ENCODE data around the gene TMEM125.

Gene TMEM125

GRCh38 chr1:43266881-43267280, 2.9 kb upstream of the TMEM125 start:
- no peak overlapping the region for H3K27ac ChIP-seq (ENCODE audit: low read depth, low read length, severe bottlenecking)
- 67 to 100% methylated on average over 1 of the region's 1 CpG for WGBS, 2 experiments (ENCODE audit: insufficient coverage in 2 of 2)
- peaks cover 15% of the 10 kb centered on the region for H3K4me1 ChIP-seq (ENCODE audit: control insufficient read depth, insufficient read depth, low read length, poor library complexity, severe bottlenecking)
- H3K36me3 ChIP-seq (ENCODE audit: control insufficient read depth, insufficient read depth, low read length) = no peaks in the 10 kb centered on the region
- H3K9me3 ChIP-seq (ENCODE audit: control insufficient read depth, low read length) = peaks cover 20% of the 10 kb centered on the region
- H3K4me3 ChIP-seq (ENCODE audit: extremely low read depth, insufficient read depth, low read length, poor library complexity, severe bottlenecking) = no peak overlapping the region

- Histone ChIP-seq H3K27ac (ENCODE audit: low read depth, low read length, severe bottlenecking) (no peak overlapping the region), H3K9me3 (ENCODE audit: control insufficient read depth, low read length) (peaks cover 18% of the 10 kb centered on the region), H3K36me3 (ENCODE audit: control insufficient read depth, insufficient read depth, low read length) (no peaks in the 10 kb centered on the region), H3K4me1 (ENCODE audit: control insufficient read depth, insufficient read depth, low read length, poor library complexity, severe bottlenecking) (peaks cover 15% of the 10 kb centered on the region), H3K4me3 (ENCODE audit: extremely low read depth, insufficient read depth, low read length, poor library complexity, severe bottlenecking) (no peak overlapping the region)
- 81 to 92% methylated on average over 8 to 9 of the region's 9 CpGs for WGBS, 2 experiments (ENCODE audit: insufficient coverage in 2 of 2)
These were observed 2.4 kb upstream of the TMEM125 start for GRCh38 chr1:43267291-43267805.

- Histone ChIP-seq H3K36me3 (ENCODE audit: control insufficient read depth, insufficient read depth, low read length) (no peaks in the 10 kb centered on the region), H3K4me1 (ENCODE audit: control insufficient read depth, insufficient read depth, low read length, poor library complexity, severe bottlenecking) (peaks cover 15% of the 10 kb centered on the region), H3K27ac (ENCODE audit: low read depth, low read length, severe bottlenecking) (no peak overlapping the region), H3K4me3 (ENCODE audit: extremely low read depth, insufficient read depth, low read length, poor library complexity, severe bottlenecking) (no peak overlapping the region), H3K9me3 (ENCODE audit: control insufficient read depth, low read length) (peaks cover 13% of the 10 kb centered on the region)
- 88 to 100% methylated on average over 1 of the region's 3 CpGs for WGBS, 2 experiments (ENCODE audit: insufficient coverage in 2 of 2)
These were observed 1.9 kb upstream of the TMEM125 start for GRCh38 chr1:43267818-43268425.

GRCh38 chr1:43270421-43271095, 775 bp downstream of the TMEM125 start:
- Histone ChIP-seq H3K4me1 (ENCODE audit: control insufficient read depth, insufficient read depth, low read length, poor library complexity, severe bottlenecking) (peaks cover 15% of the 10 kb centered on the region), H3K36me3 (ENCODE audit: control insufficient read depth, insufficient read depth, low read length) (no peaks in the 10 kb centered on the region), H3K27ac (ENCODE audit: low read depth, low read length, severe bottlenecking) (no peak overlapping the region), H3K4me3 (ENCODE audit: extremely low read depth, insufficient read depth, low read length, poor library complexity, severe bottlenecking) (peak overlapping the region; percentile 16), H3K9me3 (ENCODE audit: control insufficient read depth, low read length) (peaks cover 5% of the 10 kb centered on the region)
- 32 to 37% methylated on average over 18 to 25 of the region's 29 CpGs for WGBS, 2 experiments (ENCODE audit: insufficient coverage in 2 of 2)

GRCh38 chr1:43271186-43272118, 1.7 kb downstream of the TMEM125 start:
- H3K4me3 ChIP-seq (ENCODE audit: extremely low read depth, insufficient read depth, low read length, poor library complexity, severe bottlenecking) = no peak overlapping the region
- H3K9me3 ChIP-seq (ENCODE audit: control insufficient read depth, low read length) = peaks cover 4% of the 10 kb centered on the region
- no peak overlapping the region for H3K27ac ChIP-seq (ENCODE audit: low read depth, low read length, severe bottlenecking)
- peaks cover 15% of the 10 kb centered on the region for H3K4me1 ChIP-seq (ENCODE audit: control insufficient read depth, insufficient read depth, low read length, poor library complexity, severe bottlenecking)
- H3K36me3 ChIP-seq (ENCODE audit: control insufficient read depth, insufficient read depth, low read length) = no peaks in the 10 kb centered on the region
- WGBS, 2 experiments (ENCODE audit: insufficient coverage in 2 of 2) = 68 to 76% methylated on average over 11 of the region's 12 CpGs

GRCh38 chr1:43272161-43272560, 2.4 kb downstream of the TMEM125 start:
- H3K4me3 ChIP-seq (ENCODE audit: extremely low read depth, insufficient read depth, low read length, poor library complexity, severe bottlenecking) = no peak overlapping the region
- no peak overlapping the region for H3K27ac ChIP-seq (ENCODE audit: low read depth, low read length, severe bottlenecking)
- WGBS, 2 experiments (ENCODE audit: insufficient coverage in 2 of 2) = 90 to 92% methylated on average over 6 to 9 of the region's 9 CpGs
- H3K36me3 ChIP-seq (ENCODE audit: control insufficient read depth, insufficient read depth, low read length) = no peaks in the 10 kb centered on the region
- peaks cover 15% of the 10 kb centered on the region for H3K4me1 ChIP-seq (ENCODE audit: control insufficient read depth, insufficient read depth, low read length, poor library complexity, severe bottlenecking)
- peaks cover 4% of the 10 kb centered on the region for H3K9me3 ChIP-seq (ENCODE audit: control insufficient read depth, low read length)

- peaks cover 15% of the 10 kb centered on the region for H3K4me1 ChIP-seq (ENCODE audit: control insufficient read depth, insufficient read depth, low read length, poor library complexity, severe bottlenecking)
- no peak overlapping the region for H3K4me3 ChIP-seq (ENCODE audit: extremely low read depth, insufficient read depth, low read length, poor library complexity, severe bottlenecking)
- no peaks in the 10 kb centered on the region for H3K36me3 ChIP-seq (ENCODE audit: control insufficient read depth, insufficient read depth, low read length)
- peaks cover 4% of the 10 kb centered on the region for H3K9me3 ChIP-seq (ENCODE audit: control insufficient read depth, low read length)
- WGBS, 2 experiments (ENCODE audit: insufficient coverage in 2 of 2) = 96% methylated on average over 45 to 46 of the region's 46 CpGs
- H3K27ac ChIP-seq (ENCODE audit: low read depth, low read length, severe bottlenecking) = no peak overlapping the region
These were observed 3.1 kb downstream of the TMEM125 start for GRCh38 chr1:43272576-43273571.

GRCh38 chr1:43273708-43274107, 3.9 kb downstream of the TMEM125 start:
- peaks cover 4% of the 10 kb centered on the region for H3K9me3 ChIP-seq (ENCODE audit: control insufficient read depth, low read length)
- H3K27ac ChIP-seq (ENCODE audit: low read depth, low read length, severe bottlenecking) = no peak overlapping the region
- peaks cover 15% of the 10 kb centered on the region for H3K4me1 ChIP-seq (ENCODE audit: control insufficient read depth, insufficient read depth, low read length, poor library complexity, severe bottlenecking)
- H3K4me3 ChIP-seq (ENCODE audit: extremely low read depth, insufficient read depth, low read length, poor library complexity, severe bottlenecking) = no peak overlapping the region
- H3K36me3 ChIP-seq (ENCODE audit: control insufficient read depth, insufficient read depth, low read length) = no peaks in the 10 kb centered on the region
- WGBS, 2 experiments (ENCODE audit: insufficient coverage in 2 of 2) = 88% methylated on average over 1 of the region's 7 CpGs

GRCh38 chr1:43274125-43274803, 4.5 kb downstream of the TMEM125 start:
- Histone ChIP-seq H3K36me3 (ENCODE audit: control insufficient read depth, insufficient read depth, low read length) (no peaks in the 10 kb centered on the region), H3K4me1 (ENCODE audit: control insufficient read depth, insufficient read depth, low read length, poor library complexity, severe bottlenecking) (peaks cover 15% of the 10 kb centered on the region), H3K4me3 (ENCODE audit: extremely low read depth, insufficient read depth, low read length, poor library complexity, severe bottlenecking) (no peak overlapping the region), H3K27ac (ENCODE audit: low read depth, low read length, severe bottlenecking) (peak overlapping the region; percentile 32), H3K9me3 (ENCODE audit: control insufficient read depth, low read length) (peaks cover 4% of the 10 kb centered on the region)
- 85 to 88% methylated on average over 9 to 10 of the region's 11 CpGs for WGBS, 2 experiments (ENCODE audit: insufficient coverage in 2 of 2)
